ENCODE data around the gene ITSN2. TPM values are rescaled to one million over a fixed set of nuclear protein-coding genes. Genes with fewer than 3 reads are reported as not detected.

Gene ITSN2
- total RNA-seq, 1 donor from 2014 or later, result 52.5 TPM

DNA sequence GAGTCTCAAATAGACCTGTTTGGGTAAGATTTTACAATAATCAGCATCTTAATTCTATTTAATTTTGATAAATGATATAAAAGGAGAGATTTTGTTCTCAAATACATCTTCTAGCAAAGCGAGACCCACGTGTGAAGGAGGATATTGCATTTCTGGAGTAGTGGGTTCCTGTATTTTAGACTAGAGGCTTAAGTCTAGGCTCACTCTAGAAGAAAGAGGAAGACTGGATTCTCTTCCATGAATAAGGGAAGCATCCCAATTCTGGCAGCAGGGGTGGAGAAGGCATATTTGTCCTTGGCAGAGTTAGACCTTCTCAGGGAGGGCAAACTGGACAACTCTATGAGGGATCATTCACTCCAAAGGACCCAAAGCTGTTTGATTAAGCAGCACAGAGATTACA is 196.7 kb downstream of the ITSN2 start:
- H3K4me1 ChIP-seq, result no peaks in the 10 kb centered on the region
- H3K27me3 ChIP-seq, result no peaks in the 10 kb centered on the region
- no peak for DNase-seq (ENCODE audit: extremely low spot score in 2 of 2)
- H3K36me3 ChIP-seq, result no peaks in the 10 kb centered on the region
- intact Hi-C loops (cut with DNase I), result no loop called here
- H3K9me3 ChIP-seq, result no peaks in the 10 kb centered on the region
- no peak overlapping the region for H3K4me3 ChIP-seq
- H3K27ac ChIP-seq, result no peak overlapping the region
- TF ChIP-seq, protein P1, sequence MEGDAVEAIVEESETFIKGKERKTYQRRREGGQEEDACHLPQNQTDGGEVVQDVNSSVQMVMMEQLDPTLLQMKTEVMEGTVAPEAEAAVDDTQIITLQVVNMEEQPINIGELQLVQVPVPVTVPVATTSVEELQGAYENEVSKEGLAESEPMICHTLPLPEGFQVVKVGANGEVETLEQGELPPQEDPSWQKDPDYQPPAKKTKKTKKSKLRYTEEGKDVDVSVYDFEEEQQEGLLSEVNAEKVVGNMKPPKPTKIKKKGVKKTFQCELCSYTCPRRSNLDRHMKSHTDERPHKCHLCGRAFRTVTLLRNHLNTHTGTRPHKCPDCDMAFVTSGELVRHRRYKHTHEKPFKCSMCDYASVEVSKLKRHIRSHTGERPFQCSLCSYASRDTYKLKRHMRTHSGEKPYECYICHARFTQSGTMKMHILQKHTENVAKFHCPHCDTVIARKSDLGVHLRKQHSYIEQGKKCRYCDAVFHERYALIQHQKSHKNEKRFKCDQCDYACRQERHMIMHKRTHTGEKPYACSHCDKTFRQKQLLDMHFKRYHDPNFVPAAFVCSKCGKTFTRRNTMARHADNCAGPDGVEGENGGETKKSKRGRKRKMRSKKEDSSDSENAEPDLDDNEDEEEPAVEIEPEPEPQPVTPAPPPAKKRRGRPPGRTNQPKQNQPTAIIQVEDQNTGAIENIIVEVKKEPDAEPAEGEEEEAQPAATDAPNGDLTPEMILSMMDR (IDR thresholded peaks at IDR 0.05), result no peak

DNA sequence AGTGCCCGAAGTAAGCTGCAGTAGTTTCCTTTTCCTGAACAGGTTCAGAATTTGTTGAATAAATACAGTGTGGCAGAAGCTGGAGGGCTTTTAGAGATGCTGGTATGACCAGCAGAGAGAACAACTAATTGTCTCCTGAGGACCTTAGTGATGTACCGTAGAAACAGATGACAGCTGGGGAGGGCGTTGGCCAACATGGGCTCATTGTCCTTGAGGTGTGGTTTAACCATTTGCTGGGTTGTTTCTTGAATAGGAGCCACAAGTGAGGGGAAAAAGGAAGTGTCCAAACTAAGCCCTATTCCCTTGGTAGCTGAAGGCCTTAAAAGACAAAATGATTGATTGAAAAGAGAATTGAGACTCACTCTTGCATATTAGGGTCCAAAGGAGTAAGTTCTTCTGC is 197.2 kb downstream of the ITSN2 start:
- intact Hi-C loops (cut with DNase I), result no loop called here
- Histone ChIP-seq H3K36me3 (no peaks in the 10 kb centered on the region), H3K4me3 (no peak overlapping the region), H3K27me3 (no peaks in the 10 kb centered on the region), H3K4me1 (no peaks in the 10 kb centered on the region), H3K27ac (no peak overlapping the region), H3K9me3 (no peaks in the 10 kb centered on the region)
- TF ChIP-seq, protein P1 (IDR thresholded peaks at IDR 0.05), result no peak
- TF ChIP-seq POLR2AphosphoS5 (IDR thresholded peaks at IDR 0.05; ENCODE audit: insufficient read depth in 1 of 2, low read depth in 1 of 2), result no peak
- TF ChIP-seq POLR2A (IDR thresholded peaks at IDR 0.05), result no peak
- DNase-seq (ENCODE audit: extremely low spot score in 2 of 2), result no peak

DNA sequence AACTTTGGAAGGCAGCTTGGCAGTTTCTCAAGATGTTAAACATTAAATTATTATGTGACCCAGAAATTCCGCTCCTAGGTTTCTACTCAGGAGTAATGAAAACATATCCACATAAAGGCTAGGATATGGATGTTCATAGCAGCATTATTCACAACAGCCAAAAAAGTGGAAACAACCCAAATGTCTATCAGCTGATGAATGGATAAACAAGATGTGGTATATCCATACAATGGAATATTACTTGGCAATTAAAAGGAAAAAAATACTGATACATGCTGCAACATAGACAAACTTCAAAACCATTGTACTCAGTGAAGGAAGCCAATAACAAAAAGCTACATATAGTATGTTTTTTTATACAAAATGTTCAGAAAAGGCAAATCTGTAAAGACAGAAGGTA is 197.8 kb downstream of the ITSN2 start:
- DNase-seq (ENCODE audit: extremely low spot score in 2 of 2), result no peak
- H3K27me3 ChIP-seq, result no peaks in the 10 kb centered on the region
- no peak overlapping the region for H3K27ac ChIP-seq
- H3K36me3 ChIP-seq, result no peaks in the 10 kb centered on the region
- no peaks in the 10 kb centered on the region for H3K4me1 ChIP-seq
- no peaks in the 10 kb centered on the region for H3K9me3 ChIP-seq
- no peak overlapping the region for H3K4me3 ChIP-seq
- no peak for TF ChIP-seq POLR2A (IDR thresholded peaks at IDR 0.05)
- no peak for TF ChIP-seq POLR2AphosphoS5 (IDR thresholded peaks at IDR 0.05; ENCODE audit: insufficient read depth in 1 of 2, low read depth in 1 of 2)
- TF ChIP-seq, protein P1 (IDR thresholded peaks at IDR 0.05), result no peak
- intact Hi-C loops (cut with DNase I), result no loop called here

DNA sequence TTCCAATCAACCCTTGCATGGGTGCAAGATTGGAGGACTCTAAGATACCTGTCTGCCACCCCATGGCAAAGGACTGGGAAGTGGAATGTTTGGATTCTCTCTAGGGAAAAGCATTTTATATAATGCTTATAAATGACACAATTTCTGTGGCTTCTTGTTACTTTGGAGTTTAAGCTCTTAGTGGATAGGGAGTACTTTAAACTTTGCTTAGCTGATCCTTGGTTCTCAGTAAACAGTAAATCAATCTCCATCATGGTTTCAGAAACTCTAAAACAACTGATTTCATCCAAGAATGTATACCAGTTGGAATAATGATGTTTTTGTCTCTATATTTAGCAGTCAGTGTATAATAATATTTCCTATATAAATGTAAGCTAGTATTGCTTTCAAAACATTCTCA is 199.6 kb downstream of the ITSN2 start:
- intact Hi-C loops (cut with DNase I), result no loop called here
- H3K36me3 ChIP-seq, result no peaks in the 10 kb centered on the region

DNA sequence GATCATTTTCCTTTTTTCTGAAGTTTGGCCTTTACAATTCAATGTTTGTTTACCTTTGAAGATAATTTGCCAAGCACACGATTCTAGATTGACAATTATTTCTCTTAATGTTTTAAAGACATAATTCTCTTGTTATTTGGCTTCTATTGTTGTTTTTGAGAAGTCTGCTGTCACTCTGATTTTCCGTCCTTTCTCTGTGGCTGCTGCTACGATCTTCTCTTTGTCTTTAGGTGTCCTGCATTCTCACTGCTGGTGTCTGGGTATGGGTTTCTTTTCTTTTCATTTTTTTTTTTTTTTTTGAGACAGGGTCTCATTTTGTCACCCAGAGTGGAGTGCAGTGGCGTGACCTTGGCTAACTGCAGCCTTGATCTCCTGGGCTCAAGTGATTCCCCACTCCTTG is 200.6 kb downstream of the ITSN2 start:
- Histone ChIP-seq H3K4me1 (no peaks in the 10 kb centered on the region), H3K9me3 (no peaks in the 10 kb centered on the region), H3K4me3 (no peak overlapping the region), H3K27ac (no peak overlapping the region), H3K36me3 (no peaks in the 10 kb centered on the region), H3K27me3 (no peaks in the 10 kb centered on the region)
- TF ChIP-seq, protein P1 (IDR thresholded peaks at IDR 0.05), result no peak
- TF ChIP-seq POLR2AphosphoS5 (IDR thresholded peaks at IDR 0.05; ENCODE audit: insufficient read depth in 1 of 2, low read depth in 1 of 2) (no peak), POLR2A (IDR thresholded peaks at IDR 0.05) (no peak)
- DNase-seq (ENCODE audit: extremely low spot score in 2 of 2), result no peak
- intact Hi-C loops (cut with DNase I), result no loop called here

More for the DNA sequence above, 199.6 kb downstream of the ITSN2 start:
- Histone ChIP-seq H3K9me3 (no peaks in the 10 kb centered on the region), H3K4me3 (no peak overlapping the region), H3K4me1 (no peaks in the 10 kb centered on the region), H3K27ac (no peak overlapping the region), H3K27me3 (no peaks in the 10 kb centered on the region)
- no peak for DNase-seq (ENCODE audit: extremely low spot score in 2 of 2)
- TF ChIP-seq POLR2AphosphoS5 (IDR thresholded peaks at IDR 0.05; ENCODE audit: insufficient read depth in 1 of 2, low read depth in 1 of 2), result no peak
- TF ChIP-seq, protein P1 (IDR thresholded peaks at IDR 0.05), result no peak
- TF ChIP-seq POLR2A (IDR thresholded peaks at IDR 0.05), result no peak
